Activated CD8-positive, alpha-beta memory T cell treated with anti-CD3 and anti-CD28 coated beads, Interleukin-2, amount 10 ng/mL, durations not matched to agents 7 days and 5 days (primary cell): ENCODE measurements around the gene CREBRF. TPM values are rescaled to one million over a fixed set of nuclear protein-coding genes. Genes with fewer than 3 reads are reported as not detected.
"Not testable (repeated sequence)": the region's sequence is repeated elsewhere in the genome, so short reads cannot be mapped to it uniquely, and the experiment has no call there.

ENCODE experiments used
- ATAC-seq: fragments of 150-1000 bp; cut with Tn5 transposase; one replicate; pipeline ENCODE4 v1.10.0; 2021; ENCODE audit warnings: moderate library complexity
- CTCF ChIA-PET: fragments of 350-600 bp; sonication (Branson Sonifier 250); formaldehyde crosslinking; loops from one replicate; lab custom pipeline; 2021; ENCODE audit warnings: antibody characterized with exemption; lab: Charles Lee
- DNase-seq: peaks from one replicate; pipeline ENCODE4 v3.0.0-alpha.2; 2020
- H3K27ac Mint-ChIP-seq: one replicate; pipeline ENCODE4 v1.8.0; 2021; ENCODE audit warnings: mild to moderate bottlenecking, mixed read lengths
- H3K27me3 Mint-ChIP-seq: one replicate; pipeline ENCODE4 v1.8.0; 2021; ENCODE audit warnings: mixed read lengths
- H3K36me3 Mint-ChIP-seq: one replicate; pipeline ENCODE4 v1.8.0; 2021; ENCODE audit warnings: mild to moderate bottlenecking, mixed read lengths
- H3K4me1 Mint-ChIP-seq: one replicate; pipeline ENCODE4 v1.8.0; 2021; ENCODE audit warnings: mixed read lengths
- H3K4me3 Mint-ChIP-seq: one replicate; pipeline ENCODE4 v1.8.0; 2021; ENCODE audit warnings: mild to moderate bottlenecking, moderate library complexity, mixed read lengths
- H3K9me3 Mint-ChIP-seq: one replicate; pipeline ENCODE4 v1.8.0; 2022; ENCODE audit warnings: low read depth, mixed read lengths
- total RNA-seq, 2 experiments: library from RNA; stranded (reverse); gene quantifications; one replicate each; pipeline ENCODE4 v1.2.3, GENCODE V29; 2021

The CREBRF gene
- total RNA-seq, 2 experiments from 2014 or later = 11.2 to 14.7 TPM

GRCh38 chr5:173045474-173045873 lies 10.7 kb upstream of the CREBRF start:
- H3K27me3 Mint-ChIP-seq = no peaks in the 10 kb centered on the region
- H3K4me3 Mint-ChIP-seq = no peak overlapping the region
- H3K4me1 Mint-ChIP-seq = no peaks in the 10 kb centered on the region
- H3K9me3 Mint-ChIP-seq = no peaks in the 10 kb centered on the region
- ATAC-seq = no peak
- no peak overlapping the region for H3K27ac Mint-ChIP-seq
- CTCF ChIA-PET = no interaction called here
- DNase-seq = no peak
- peaks cover 1% of the 10 kb centered on the region for H3K36me3 Mint-ChIP-seq

GRCh38 chr5:173047096-173047837 lies 8.9 kb upstream of the CREBRF start:
- H3K27me3 Mint-ChIP-seq, H3K36me3 Mint-ChIP-seq, H3K4me3 Mint-ChIP-seq, DNase-seq, H3K27ac Mint-ChIP-seq, H3K9me3 Mint-ChIP-seq, ATAC-seq, CTCF ChIA-PET, H3K4me1 Mint-ChIP-seq: not testable (repeated sequence)

- peaks cover 6% of the 10 kb centered on the region for H3K27me3 Mint-ChIP-seq
- no peak overlapping the region for H3K4me3 Mint-ChIP-seq
- no peak overlapping the region for H3K27ac Mint-ChIP-seq
- H3K36me3 Mint-ChIP-seq = no peaks in the 10 kb centered on the region
- no peaks in the 10 kb centered on the region for H3K9me3 Mint-ChIP-seq
- H3K4me1 Mint-ChIP-seq = peaks cover 3% of the 10 kb centered on the region
- CTCF ChIA-PET = no interaction called here
- ATAC-seq (no peak), DNase-seq (no peak)
These were observed 8.4 kb upstream of the CREBRF start for GRCh38 chr5:173047838-173048105.

- no peak for ATAC-seq
- Mint-ChIP-seq H3K27ac (no peak overlapping the region), H3K4me3 (no peak overlapping the region), H3K36me3 (no peaks in the 10 kb centered on the region), H3K27me3 (peaks cover 6% of the 10 kb centered on the region), H3K9me3 (no peaks in the 10 kb centered on the region), H3K4me1 (peaks cover 22% of the 10 kb centered on the region)
- DNase-seq = no peak
- CTCF ChIA-PET = interaction anchor here (1.1 to 1.2 kb wide), 2 partner anchors 94 to 281 kb away, joined by 4 read pairs; partner anchors contain the start of gene BNIP1
These were observed 5.4 kb upstream of the CREBRF start for GRCh38 chr5:173050791-173051190.

GRCh38 chr5:173051746-173052145 lies 4.4 kb upstream of the CREBRF start:
- H3K27me3 Mint-ChIP-seq = peaks cover 6% of the 10 kb centered on the region
- H3K4me1 Mint-ChIP-seq = peaks cover 22% of the 10 kb centered on the region
- CTCF ChIA-PET = no interaction called here
- no peak overlapping the region for H3K4me3 Mint-ChIP-seq
- no peak for DNase-seq
- H3K27ac Mint-ChIP-seq = no peak overlapping the region
- ATAC-seq = no peak
- H3K36me3 Mint-ChIP-seq = no peaks in the 10 kb centered on the region
- no peaks in the 10 kb centered on the region for H3K9me3 Mint-ChIP-seq

- Mint-ChIP-seq H3K27ac (no peak overlapping the region), H3K36me3 (no peaks in the 10 kb centered on the region), H3K9me3 (no peaks in the 10 kb centered on the region), H3K27me3 (peaks cover 6% of the 10 kb centered on the region), H3K4me1 (peaks cover 24% of the 10 kb centered on the region), H3K4me3 (no peak overlapping the region)
- ATAC-seq (no peak), DNase-seq (no peak)
- CTCF ChIA-PET = interaction anchor here (0.5 to 1.1 kb wide), 2 partner anchors 92 to 1179 kb away, joined by 3 read pairs; no protein-coding TSS in a partner anchor
These were observed 3.1 kb upstream of the CREBRF start for GRCh38 chr5:173053041-173053440.

GRCh38 chr5:173055042-173055721 lies 970 bp upstream of the CREBRF start:
- Mint-ChIP-seq H3K4me3 (peak overlapping the region; percentile 83), H3K27me3 (peaks cover 6% of the 10 kb centered on the region), H3K4me1 (peaks cover 33% of the 10 kb centered on the region), H3K27ac (peak overlapping the region; percentile 83), H3K9me3 (no peaks in the 10 kb centered on the region), H3K36me3 (no peaks in the 10 kb centered on the region)
- CTCF ChIA-PET = interaction anchor here (0.5 to 1.9 kb wide), 3 partner anchors 16 to 277 kb away, joined by 3 to 9 read pairs (median 3); partner anchors contain the start of gene ATP6V0E1
- DNase-seq = no peak
- no peak for ATAC-seq

GRCh38 chr5:173055722-173055982 lies 500 bp upstream of the CREBRF start:
- H3K36me3 Mint-ChIP-seq = no peaks in the 10 kb centered on the region
- DNase-seq (peak; percentile 42), ATAC-seq (no peak)
- peak overlapping the region; percentile 83 for H3K27ac Mint-ChIP-seq
- CTCF ChIA-PET = interaction anchor here (1.9 kb wide), 1 partner anchor 72 kb away, joined by 9 read pairs; the partner anchor contains the start of gene ATP6V0E1
- H3K4me1 Mint-ChIP-seq = peaks cover 35% of the 10 kb centered on the region
- H3K27me3 Mint-ChIP-seq = peaks cover 5% of the 10 kb centered on the region
- H3K9me3 Mint-ChIP-seq = no peaks in the 10 kb centered on the region
- peak overlapping the region; percentile 83 for H3K4me3 Mint-ChIP-seq

- Mint-ChIP-seq H3K4me1 (peaks cover 39% of the 10 kb centered on the region), H3K9me3 (no peaks in the 10 kb centered on the region), H3K27ac (peak overlapping the region; percentile 92), H3K36me3 (no peaks in the 10 kb centered on the region), H3K27me3 (peaks cover 4% of the 10 kb centered on the region), H3K4me3 (peak overlapping the region; percentile 86)
- CTCF ChIA-PET = interaction anchor here (1.0 to 2.0 kb wide), 9 partner anchors 9 to 284 kb away, joined by 3 to 13 read pairs (median 6); partner anchors contain the start of gene ATP6V0E1
- no peak for DNase-seq
- ATAC-seq = peak; percentile 48
These were observed 570 bp downstream of the CREBRF start for GRCh38 chr5:173056783-173057061.

GRCh38 chr5:173057062-173057924 lies 1.1 kb downstream of the CREBRF start:
- Mint-ChIP-seq H3K9me3 (no peaks in the 10 kb centered on the region), H3K36me3 (no peaks in the 10 kb centered on the region), H3K27me3 (no peaks in the 10 kb centered on the region), H3K27ac (peak overlapping the region; percentile 92), H3K4me1 (peaks cover 41% of the 10 kb centered on the region), H3K4me3 (peak overlapping the region; percentile 86)
- CTCF ChIA-PET = interaction anchor here (1.0 to 2.0 kb wide), 10 partner anchors 8 to 285 kb away, joined by 3 to 13 read pairs (median 4); partner anchors contain the start of gene ATP6V0E1
- DNase-seq = peak; percentile 99
- ATAC-seq = peak; percentile 88

GRCh38 chr5:173062141-173062540 lies 6.0 kb downstream of the CREBRF start:
- H3K36me3 Mint-ChIP-seq = peaks cover 4% of the 10 kb centered on the region
- no peak overlapping the region for H3K27ac Mint-ChIP-seq
- H3K27me3 Mint-ChIP-seq = no peaks in the 10 kb centered on the region
- peaks cover 43% of the 10 kb centered on the region for H3K4me1 Mint-ChIP-seq
- CTCF ChIA-PET = interaction anchor here (0.8 kb wide), 1 partner anchor 37 kb away, joined by 3 read pairs; no protein-coding TSS in a partner anchor
- H3K9me3 Mint-ChIP-seq = no peaks in the 10 kb centered on the region
- H3K4me3 Mint-ChIP-seq = no peak overlapping the region
- ATAC-seq = no peak
- DNase-seq = no peak

- DNase-seq (no peak), ATAC-seq (peak; percentile 78)
- H3K4me3 Mint-ChIP-seq = peak overlapping the region; percentile 59
- H3K27me3 Mint-ChIP-seq = no peaks in the 10 kb centered on the region
- no peaks in the 10 kb centered on the region for H3K9me3 Mint-ChIP-seq
- CTCF ChIA-PET = interaction anchor here (1.1 to 2.4 kb wide), 4 partner anchors 8 to 81 kb away, joined by 3 to 8 read pairs (median 4); partner anchors contain the start of gene ATP6V0E1
- H3K36me3 Mint-ChIP-seq = peaks cover 6% of the 10 kb centered on the region
- H3K4me1 Mint-ChIP-seq = peaks cover 34% of the 10 kb centered on the region
- peak overlapping the region; percentile 85 for H3K27ac Mint-ChIP-seq
These were observed 9.0 kb downstream of the CREBRF start for GRCh38 chr5:173065155-173065554.

GRCh38 chr5:173069671-173070070 lies 13.5 kb downstream of the CREBRF start:
- H3K4me3 Mint-ChIP-seq = no peak overlapping the region

More at GRCh38 chr5:173069671-173070070, 13.5 kb downstream of the CREBRF start:
- Mint-ChIP-seq H3K27ac (no peak overlapping the region), H3K36me3 (peaks cover 7% of the 10 kb centered on the region), H3K4me1 (peaks cover 18% of the 10 kb centered on the region), H3K9me3 (no peaks in the 10 kb centered on the region), H3K27me3 (no peaks in the 10 kb centered on the region)
- CTCF ChIA-PET = no interaction called here
- DNase-seq (no peak), ATAC-seq (no peak)
